ENCODE data around the gene MST1.

MST1 gene

DNA sequence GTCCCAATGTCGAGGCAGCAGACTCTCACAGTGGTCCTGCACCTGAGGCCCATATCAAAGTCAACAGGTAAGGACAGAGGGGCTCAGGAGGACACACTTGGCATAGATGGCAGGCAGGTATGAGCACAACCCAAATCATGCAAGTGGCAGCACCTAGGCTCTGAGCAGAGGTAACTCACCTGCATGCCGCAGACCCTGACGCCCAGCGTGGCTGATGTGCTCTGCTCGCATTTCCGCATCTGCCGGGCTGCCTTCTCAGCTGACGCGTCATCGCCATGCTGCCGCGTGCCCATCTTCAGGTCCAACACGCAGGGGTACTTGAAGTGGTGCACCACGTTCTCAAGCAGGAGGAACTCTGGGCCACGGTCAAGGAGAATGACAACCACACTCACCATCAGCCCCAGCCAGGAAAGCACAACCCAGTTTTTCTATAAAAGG is 38.7 kb upstream of the MST1 start:
- TF ChIP-seq, protein P1, sequence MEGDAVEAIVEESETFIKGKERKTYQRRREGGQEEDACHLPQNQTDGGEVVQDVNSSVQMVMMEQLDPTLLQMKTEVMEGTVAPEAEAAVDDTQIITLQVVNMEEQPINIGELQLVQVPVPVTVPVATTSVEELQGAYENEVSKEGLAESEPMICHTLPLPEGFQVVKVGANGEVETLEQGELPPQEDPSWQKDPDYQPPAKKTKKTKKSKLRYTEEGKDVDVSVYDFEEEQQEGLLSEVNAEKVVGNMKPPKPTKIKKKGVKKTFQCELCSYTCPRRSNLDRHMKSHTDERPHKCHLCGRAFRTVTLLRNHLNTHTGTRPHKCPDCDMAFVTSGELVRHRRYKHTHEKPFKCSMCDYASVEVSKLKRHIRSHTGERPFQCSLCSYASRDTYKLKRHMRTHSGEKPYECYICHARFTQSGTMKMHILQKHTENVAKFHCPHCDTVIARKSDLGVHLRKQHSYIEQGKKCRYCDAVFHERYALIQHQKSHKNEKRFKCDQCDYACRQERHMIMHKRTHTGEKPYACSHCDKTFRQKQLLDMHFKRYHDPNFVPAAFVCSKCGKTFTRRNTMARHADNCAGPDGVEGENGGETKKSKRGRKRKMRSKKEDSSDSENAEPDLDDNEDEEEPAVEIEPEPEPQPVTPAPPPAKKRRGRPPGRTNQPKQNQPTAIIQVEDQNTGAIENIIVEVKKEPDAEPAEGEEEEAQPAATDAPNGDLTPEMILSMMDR (IDR thresholded peaks at IDR 0.05) = no peak
- TF ChIP-seq ZFX (IDR thresholded peaks at IDR 0.05; ENCODE audit: borderline replicate concordance) = no peak
- H3K27ac ChIP-seq = no peak overlapping the region

DNA sequence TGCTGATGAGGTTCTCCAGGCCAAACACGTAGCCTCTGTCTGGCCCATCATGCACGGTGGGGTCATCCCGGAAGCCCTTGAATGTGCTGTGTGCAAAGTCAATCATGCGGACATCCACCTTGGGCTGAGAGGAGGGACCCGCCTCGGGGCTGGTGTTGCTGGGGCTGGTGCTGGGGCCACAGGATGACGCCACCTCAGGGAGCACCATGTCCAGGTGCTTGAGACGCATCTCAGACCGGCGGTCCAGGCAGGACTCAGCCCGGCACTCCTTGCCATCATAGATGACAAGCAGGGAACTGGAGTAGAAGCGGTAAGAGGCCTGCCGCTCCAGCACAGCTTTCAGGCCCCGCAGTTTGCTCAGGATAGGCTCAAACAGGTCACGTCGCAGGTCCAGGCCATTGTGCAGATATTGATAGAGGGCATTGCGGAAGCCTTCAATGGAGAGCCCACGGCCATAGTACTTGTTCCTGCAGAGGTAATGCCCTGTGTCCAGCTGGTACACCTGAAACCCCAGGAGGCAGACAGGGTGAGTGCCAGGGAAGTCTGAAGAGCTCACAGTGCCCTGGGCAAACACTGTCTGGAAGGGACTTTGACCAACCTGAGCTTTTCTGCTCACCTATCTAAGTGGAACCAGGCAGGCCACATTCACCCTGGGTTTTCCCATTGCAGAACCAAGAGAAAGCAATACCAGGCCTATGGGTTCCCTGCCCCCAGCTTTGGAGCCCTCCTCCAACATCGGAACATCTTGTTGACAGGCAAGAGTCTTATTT is 38.1 kb upstream of the MST1 start:
- TF ChIP-seq ZFX (IDR thresholded peaks at IDR 0.05; ENCODE audit: borderline replicate concordance) = no peak
- TF ChIP-seq, protein P1 (IDR thresholded peaks at IDR 0.05) = no peak
- H3K27ac ChIP-seq = peak overlapping the region; percentile 97; the same call in 1 of the 2 replicates

DNA sequence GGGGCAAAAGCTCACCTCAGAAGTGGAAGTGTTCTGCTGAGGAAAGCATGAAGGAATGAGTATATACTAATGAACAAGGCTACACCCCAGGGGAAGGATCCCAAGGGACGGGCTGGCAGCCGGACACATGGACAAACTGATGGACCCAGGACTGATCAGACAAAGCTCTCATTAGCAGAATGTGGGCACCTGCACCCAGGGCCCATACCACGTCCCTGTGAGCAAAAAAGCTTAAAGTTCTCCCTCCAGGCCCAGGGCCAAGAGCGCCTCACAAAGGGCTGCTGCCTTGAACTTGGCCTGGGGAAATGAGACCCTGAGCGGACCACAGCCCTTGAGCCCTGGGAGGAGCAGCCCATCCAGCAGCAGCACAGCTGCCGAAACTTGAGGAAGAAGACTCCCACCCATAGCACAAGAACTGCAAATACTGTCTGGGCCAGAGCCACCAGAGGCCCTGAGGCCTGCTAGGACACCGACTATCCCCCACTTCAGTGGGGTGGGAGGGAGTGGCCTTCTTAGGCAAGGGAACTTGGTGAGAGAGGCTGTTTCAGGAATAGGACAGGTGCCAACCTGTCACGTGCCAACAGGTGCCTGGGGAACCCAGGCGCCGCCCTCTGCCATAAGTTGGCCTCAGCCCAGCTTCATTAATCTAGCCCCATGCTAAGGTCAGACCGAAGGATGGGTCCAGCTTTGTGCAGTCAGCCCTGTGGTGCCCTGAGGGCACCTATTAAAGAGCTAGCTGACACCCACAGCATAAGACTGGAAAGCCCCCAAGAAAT is 36.8 kb upstream of the MST1 start:
- no peak for TF ChIP-seq ZFX (IDR thresholded peaks at IDR 0.05; ENCODE audit: borderline replicate concordance)
- TF ChIP-seq, protein P1 (IDR thresholded peaks at IDR 0.05) = no peak
- peak overlapping the region; percentile 97 for H3K27ac ChIP-seq

DNA sequence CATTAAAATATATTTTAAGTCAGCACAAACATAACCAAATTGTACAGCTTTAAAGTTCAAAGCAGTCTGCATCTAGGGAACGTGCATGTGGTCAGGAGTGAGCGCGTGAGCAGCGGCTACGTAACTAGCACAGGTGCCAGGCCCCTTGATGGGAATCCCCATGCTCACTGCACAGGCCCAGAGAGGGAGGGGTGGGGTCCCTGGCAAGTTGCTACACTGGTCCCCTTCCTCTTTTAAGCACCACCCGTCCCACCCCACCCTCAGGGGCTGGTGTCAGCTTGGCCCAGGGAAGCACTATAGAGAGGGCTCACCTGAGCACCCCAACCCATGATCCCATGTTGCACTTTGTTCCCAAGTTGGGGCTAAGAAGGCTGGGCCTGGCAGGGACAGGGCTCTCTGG is 35.3 kb upstream of the MST1 start:
- TF ChIP-seq, protein P1 (IDR thresholded peaks at IDR 0.05) = no peak
- TF ChIP-seq ZFX (IDR thresholded peaks at IDR 0.05; ENCODE audit: borderline replicate concordance) = no peak

DNA sequence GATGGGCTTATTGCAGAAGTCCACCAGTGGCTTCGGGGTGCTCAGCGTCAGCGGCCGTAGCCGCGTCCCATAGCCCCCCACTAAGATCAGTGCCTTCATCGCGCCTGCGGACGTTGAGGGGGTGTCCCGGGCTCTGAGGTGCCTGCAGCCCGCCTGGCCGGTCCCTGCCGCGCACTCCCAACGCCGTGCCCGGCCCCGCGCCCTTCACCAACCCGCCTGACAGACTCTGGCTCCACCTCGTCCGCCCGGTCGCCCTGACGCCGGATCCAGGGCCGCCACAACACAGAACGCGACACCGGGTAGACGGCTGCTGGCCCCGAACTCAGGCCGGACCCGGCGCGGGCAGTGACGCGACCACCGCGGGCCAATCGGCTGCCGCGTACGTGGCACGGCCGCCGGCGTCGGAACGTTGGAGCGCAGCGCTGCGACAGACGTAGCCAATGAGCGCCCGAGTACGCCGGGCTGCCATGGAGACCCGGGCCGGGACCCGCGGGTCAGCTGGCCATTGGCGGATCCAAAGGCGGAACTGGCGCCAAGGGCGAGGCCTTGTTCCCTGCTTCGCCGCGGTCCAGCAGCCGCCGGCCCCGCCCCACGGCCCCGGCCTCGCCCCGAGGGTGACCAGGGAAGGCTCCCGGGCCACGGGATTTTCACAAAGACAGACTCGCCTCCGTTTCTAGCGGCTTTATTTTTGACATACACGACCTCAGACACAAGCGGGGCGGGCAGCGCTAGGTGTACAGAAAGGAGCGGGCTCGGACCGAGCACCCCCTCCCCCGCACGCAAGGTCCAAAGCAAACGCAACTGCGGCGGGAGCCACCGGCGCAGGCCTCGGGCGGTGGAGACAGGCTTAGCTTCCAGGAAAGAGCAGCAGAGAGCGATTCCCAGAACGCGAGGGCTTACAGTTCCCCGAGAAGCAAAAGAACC is 34.6 kb upstream of the MST1 start, which contains the start of gene GMPPB:
GMPPB (minus strand) TSS at position 324 of the 924 bp plus-strand sequence; CDS start at position 99, 225 bp downstream.
- peak within 1 kb of the TSS; percentile 97 for H3K27ac ChIP-seq
- TF ChIP-seq, protein P1 (IDR thresholded peaks at IDR 0.05) = no peak
- no peak for TF ChIP-seq ZFX (IDR thresholded peaks at IDR 0.05; ENCODE audit: borderline replicate concordance)

More for the DNA sequence above, 35.3 kb upstream of the MST1 start:
- H3K27ac ChIP-seq = peak overlapping the region; percentile 97

DNA sequence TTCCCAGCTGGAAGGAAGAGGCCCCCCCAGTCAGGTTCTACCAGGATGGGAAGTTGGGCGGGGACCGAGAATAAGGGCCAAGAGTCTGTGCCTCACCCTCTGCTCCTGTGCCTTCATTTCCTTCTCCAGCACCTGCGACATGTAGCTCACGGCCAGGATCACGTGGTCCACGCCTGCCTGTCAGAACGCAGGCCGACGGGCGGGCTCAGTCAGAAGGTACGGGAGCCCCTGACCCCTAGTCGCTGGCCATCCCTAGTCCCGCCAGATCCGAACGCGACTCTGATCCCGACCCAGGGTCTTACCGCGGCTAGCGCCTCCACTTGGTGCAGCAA is 34.0 kb upstream of the MST1 start:
- H3K27ac ChIP-seq = peak overlapping the region; percentile 97
- TF ChIP-seq, protein P1 (IDR thresholded peaks at IDR 0.05) = no peak
- TF ChIP-seq ZFX (IDR thresholded peaks at IDR 0.05; ENCODE audit: borderline replicate concordance) = no peak
